Endothelial cell (in vitro differentiated cells): Measurements from ENCODE around the gene NTN1. TPM values are rescaled to one million over a fixed set of nuclear protein-coding genes. Genes with fewer than 3 reads are reported as not detected.

ENCODE experiments used
- DNase-seq: peaks from one replicate; pipeline ENCODE4 v3.0.0; 2021; ENCODE audit warnings: low spot score
- H3K27ac Mint-ChIP-seq: one replicate; pipeline ENCODE4 v1.8.0; 2021; ENCODE audit warnings: mixed read lengths, inconsistent platforms; ENCODE audit not compliant: unreplicated experiment
- H3K27me3 Mint-ChIP-seq: one replicate; pipeline ENCODE4 v1.8.0; 2021; ENCODE audit warnings: mild to moderate bottlenecking, moderate library complexity, mixed read lengths, inconsistent platforms; ENCODE audit not compliant: unreplicated experiment
- H3K36me3 Mint-ChIP-seq: one replicate; pipeline ENCODE4 v1.8.0; 2021; ENCODE audit warnings: mild to moderate bottlenecking, low read depth, mixed read lengths, inconsistent platforms; ENCODE audit not compliant: unreplicated experiment
- H3K4me1 Mint-ChIP-seq: one replicate; pipeline ENCODE4 v1.8.0; 2021; ENCODE audit warnings: mild to moderate bottlenecking, mixed read lengths, inconsistent platforms; ENCODE audit not compliant: unreplicated experiment
- H3K4me3 Mint-ChIP-seq: one replicate; pipeline ENCODE4 v1.8.0; 2021; ENCODE audit warnings: mild to moderate bottlenecking, mixed read lengths, inconsistent platforms; ENCODE audit not compliant: unreplicated experiment
- H3K9me3 Mint-ChIP-seq: one replicate; pipeline ENCODE4 v1.8.0; 2021; ENCODE audit warnings: mixed read lengths, inconsistent platforms; ENCODE audit not compliant: unreplicated experiment
- CTCF ChIP-seq: fragments of 200-600 bp; sonication (generic); IDR thresholded peaks from one replicate; pipeline ENCODE4 v1.5.0; 2021; ENCODE audit warnings: antibody characterized with exemption; ENCODE audit not compliant: unreplicated experiment
- total RNA-seq: library from RNA; stranded (reverse); fragmentation: NEBNext Ultra II Directional; extraction: Animal tissue kit (Norgen Biotek cat#: 25700); gene quantifications from one replicate; pipeline ENCODE4 v1.2.1, GENCODE V29; 2021; ENCODE audit not compliant: unreplicated experiment

NTN1 gene
- total RNA-seq, 1 donor from 2014 or later, result 6.6 TPM

GRCh38 chr17:9018726-9019125 lies 2.6 kb upstream of the NTN1 start:
- DNase-seq, result no peak
- Mint-ChIP-seq H3K4me1 (peaks cover 3% of the 10 kb centered on the region), H3K27ac (no peak overlapping the region), H3K27me3 (peaks cover 8% of the 10 kb centered on the region), H3K36me3 (peaks cover 4% of the 10 kb centered on the region), H3K4me3 (no peak overlapping the region), H3K9me3 (no peaks in the 10 kb centered on the region)
- no peak for TF ChIP-seq CTCF

- Mint-ChIP-seq H3K4me1 (peaks cover 11% of the 10 kb centered on the region), H3K27me3 (peaks cover 16% of the 10 kb centered on the region), H3K27ac (no peak overlapping the region), H3K36me3 (peaks cover 6% of the 10 kb centered on the region), H3K4me3 (peak overlapping the region; percentile 79), H3K9me3 (no peaks in the 10 kb centered on the region)
- no peak for DNase-seq
- no peak for TF ChIP-seq CTCF
Observed at GRCh38 chr17:9020096-9020823, 1.1 kb upstream of the NTN1 start.

GRCh38 chr17:9020824-9021157 lies 519 bp upstream of the NTN1 start:
- H3K27ac Mint-ChIP-seq, result no peak overlapping the region
- peaks cover 6% of the 10 kb centered on the region for H3K36me3 Mint-ChIP-seq
- H3K4me1 Mint-ChIP-seq, result peaks cover 11% of the 10 kb centered on the region
- peaks cover 16% of the 10 kb centered on the region for H3K27me3 Mint-ChIP-seq
- peak overlapping the region; percentile 79 for H3K4me3 Mint-ChIP-seq
- no peak for DNase-seq
- TF ChIP-seq CTCF, result no peak
- H3K9me3 Mint-ChIP-seq, result no peaks in the 10 kb centered on the region

GRCh38 chr17:9021992-9022572 lies 772 bp downstream of the NTN1 start:
- peak; percentile 49 for DNase-seq
- Mint-ChIP-seq H3K27ac (no peak overlapping the region), H3K27me3 (peaks cover 16% of the 10 kb centered on the region), H3K4me3 (no peak overlapping the region), H3K36me3 (peaks cover 6% of the 10 kb centered on the region), H3K9me3 (no peaks in the 10 kb centered on the region), H3K4me1 (peaks cover 11% of the 10 kb centered on the region)
- no peak for TF ChIP-seq CTCF

- H3K27ac Mint-ChIP-seq, result no peak overlapping the region
- DNase-seq, result peak; percentile 40
- peaks cover 6% of the 10 kb centered on the region for H3K36me3 Mint-ChIP-seq
- H3K4me3 Mint-ChIP-seq, result peak overlapping the region; percentile 93
- peaks cover 16% of the 10 kb centered on the region for H3K27me3 Mint-ChIP-seq
- no peak for TF ChIP-seq CTCF
- H3K4me1 Mint-ChIP-seq, result peaks cover 11% of the 10 kb centered on the region
- H3K9me3 Mint-ChIP-seq, result no peaks in the 10 kb centered on the region
Observed at GRCh38 chr17:9022573-9023391, 1.5 kb downstream of the NTN1 start.
